ENCODE results near the gene NT5DC4.

DNA sequence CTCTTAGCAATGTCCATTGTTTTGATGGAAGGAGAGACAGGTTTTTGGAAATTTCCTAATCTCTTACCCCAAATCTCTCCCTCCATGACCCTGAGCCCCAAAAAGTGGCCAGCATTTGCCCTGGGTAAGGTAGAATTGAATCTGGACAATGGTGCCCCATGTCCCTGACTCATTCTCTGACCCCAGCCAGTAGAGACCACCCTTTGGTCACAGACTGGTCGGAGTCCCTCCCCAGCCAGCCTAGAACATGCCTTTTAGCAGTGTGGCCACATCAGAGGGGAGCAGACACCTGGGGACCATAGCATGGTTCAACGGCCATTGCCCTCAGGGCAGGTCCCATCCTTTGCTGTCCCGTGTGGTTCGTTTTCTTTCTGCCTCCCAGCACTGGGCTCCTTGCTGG, 6.5 kb upstream of the NT5DC4 start:
- TF ChIP-seq, protein P1, sequence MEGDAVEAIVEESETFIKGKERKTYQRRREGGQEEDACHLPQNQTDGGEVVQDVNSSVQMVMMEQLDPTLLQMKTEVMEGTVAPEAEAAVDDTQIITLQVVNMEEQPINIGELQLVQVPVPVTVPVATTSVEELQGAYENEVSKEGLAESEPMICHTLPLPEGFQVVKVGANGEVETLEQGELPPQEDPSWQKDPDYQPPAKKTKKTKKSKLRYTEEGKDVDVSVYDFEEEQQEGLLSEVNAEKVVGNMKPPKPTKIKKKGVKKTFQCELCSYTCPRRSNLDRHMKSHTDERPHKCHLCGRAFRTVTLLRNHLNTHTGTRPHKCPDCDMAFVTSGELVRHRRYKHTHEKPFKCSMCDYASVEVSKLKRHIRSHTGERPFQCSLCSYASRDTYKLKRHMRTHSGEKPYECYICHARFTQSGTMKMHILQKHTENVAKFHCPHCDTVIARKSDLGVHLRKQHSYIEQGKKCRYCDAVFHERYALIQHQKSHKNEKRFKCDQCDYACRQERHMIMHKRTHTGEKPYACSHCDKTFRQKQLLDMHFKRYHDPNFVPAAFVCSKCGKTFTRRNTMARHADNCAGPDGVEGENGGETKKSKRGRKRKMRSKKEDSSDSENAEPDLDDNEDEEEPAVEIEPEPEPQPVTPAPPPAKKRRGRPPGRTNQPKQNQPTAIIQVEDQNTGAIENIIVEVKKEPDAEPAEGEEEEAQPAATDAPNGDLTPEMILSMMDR (IDR thresholded peaks at IDR 0.05; ENCODE audit: control extremely low read depth in 1 of 3, insufficient read depth in 1 of 3, low read depth in 1 of 3, low read length in 3 of 3): no peak
- TF ChIP-seq TCF12 (IDR thresholded peaks at IDR 0.05; ENCODE audit: low read depth, low read length): no peak
- TF ChIP-seq, protein P2, sequence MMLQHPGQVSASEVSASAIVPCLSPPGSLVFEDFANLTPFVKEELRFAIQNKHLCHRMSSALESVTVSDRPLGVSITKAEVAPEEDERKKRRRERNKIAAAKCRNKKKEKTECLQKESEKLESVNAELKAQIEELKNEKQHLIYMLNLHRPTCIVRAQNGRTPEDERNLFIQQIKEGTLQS (IDR thresholded peaks at IDR 0.05; ENCODE audit: insufficient read depth, low read depth, low read length): no peak
- no peak for TF ChIP-seq BRCA1 (IDR thresholded peaks at IDR 0.05; ENCODE audit: low read depth, low read length)
- no peak for TF ChIP-seq NRF1 (IDR thresholded peaks at IDR 0.05; ENCODE audit: low read depth, low read length)
- TF ChIP-seq EZH2 (IDR thresholded peaks at IDR 0.05; ENCODE audit: low read depth, low read length, severe bottlenecking): no peak
- TF ChIP-seq YY1 (IDR thresholded peaks at IDR 0.05; ENCODE audit: low read depth, low read length): no peak
- TF ChIP-seq, protein P3, sequence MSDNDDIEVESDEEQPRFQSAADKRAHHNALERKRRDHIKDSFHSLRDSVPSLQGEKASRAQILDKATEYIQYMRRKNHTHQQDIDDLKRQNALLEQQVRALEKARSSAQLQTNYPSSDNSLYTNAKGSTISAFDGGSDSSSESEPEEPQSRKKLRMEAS (IDR thresholded peaks at IDR 0.05): no peak
- no peak for TF ChIP-seq SIN3A (conservative IDR thresholded peaks at IDR 0.05 in 1 of 2, IDR thresholded peaks at IDR 0.05 in 1 of 2; ENCODE audit: low read depth in 1 of 2, low read length in 2 of 2)
- TF ChIP-seq RAD21 (IDR thresholded peaks at IDR 0.05 in 1 of 2, conservative IDR thresholded peaks at IDR 0.05 in 1 of 2; ENCODE audit: low read depth in 2 of 2, low read length in 2 of 2): no peak
- TF ChIP-seq GTF2F1 (IDR thresholded peaks at IDR 0.05; ENCODE audit: borderline replicate concordance, low read depth, low read length): no peak
- no peak for TF ChIP-seq ZNF274 (IDR thresholded peaks at IDR 0.05; ENCODE audit: borderline replicate concordance, extremely low read depth, low read length)

Measured in H1 (cell line).